NCI-H2029 (cell line): ENCODE results near the gene TBC1D23.
"Not testable (repeated sequence)": the region's sequence is repeated elsewhere in the genome, so short reads cannot be mapped to it uniquely, and the experiment has no call there.

ENCODE experiments used
- DNase-seq: peaks from one replicate; lab custom pipeline; 2025; lab: John Stamatoyannopoulos, UW

TBC1D23 gene

DNA sequence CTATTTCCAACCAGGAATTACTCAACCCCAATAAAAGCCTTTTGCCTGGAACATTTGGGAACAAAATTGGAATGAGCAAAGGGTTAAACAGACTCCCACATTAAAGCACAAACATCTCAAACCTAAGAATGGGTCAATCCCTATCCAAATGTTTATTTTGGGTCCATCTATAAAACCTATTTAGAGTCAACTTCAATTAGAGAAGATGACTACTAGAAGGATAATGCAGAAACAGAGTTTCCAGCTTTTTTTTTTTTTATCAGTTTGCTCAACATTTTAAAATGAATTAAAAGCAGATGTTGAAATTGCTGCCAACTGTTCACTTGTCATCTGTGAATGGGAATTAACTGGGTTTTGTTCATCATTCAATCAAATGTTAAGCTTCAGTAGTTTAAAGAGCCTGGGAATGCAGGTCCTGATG lies 4.1 kb upstream of the TBC1D23 start:
- DNase-seq: no peak

DNA sequence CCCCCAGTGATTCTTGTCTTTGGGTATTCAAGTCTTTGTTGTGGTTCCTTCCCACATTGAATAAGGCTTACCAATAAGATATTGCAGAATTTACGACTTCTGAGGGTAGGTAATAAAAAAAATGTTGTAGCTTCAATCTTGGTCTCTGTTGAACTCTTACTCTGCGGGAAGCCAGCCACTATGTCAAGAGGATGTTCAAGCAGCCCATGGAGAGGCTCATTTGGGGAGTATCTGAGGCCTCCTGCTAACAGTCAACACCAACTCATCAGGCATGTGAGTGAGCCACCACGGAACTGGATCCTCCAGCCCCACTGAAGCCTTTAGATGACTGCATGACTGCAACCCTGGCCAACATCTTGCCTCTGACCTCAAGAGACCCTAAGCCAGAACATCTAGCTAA lies 3.2 kb upstream of the TBC1D23 start:
- no peak for DNase-seq

- DNase-seq: peak; percentile 9
Observed at GRCh38 chr3:100260081-100260684, 609 bp upstream of the TBC1D23 start.

- no peak for DNase-seq
Observed at GRCh38 chr3:100261485-100261903, 702 bp downstream of the TBC1D23 start.

- DNase-seq: not testable (repeated sequence)
Observed at GRCh38 chr3:100262925-100263324, 2.1 kb downstream of the TBC1D23 start.

DNA sequence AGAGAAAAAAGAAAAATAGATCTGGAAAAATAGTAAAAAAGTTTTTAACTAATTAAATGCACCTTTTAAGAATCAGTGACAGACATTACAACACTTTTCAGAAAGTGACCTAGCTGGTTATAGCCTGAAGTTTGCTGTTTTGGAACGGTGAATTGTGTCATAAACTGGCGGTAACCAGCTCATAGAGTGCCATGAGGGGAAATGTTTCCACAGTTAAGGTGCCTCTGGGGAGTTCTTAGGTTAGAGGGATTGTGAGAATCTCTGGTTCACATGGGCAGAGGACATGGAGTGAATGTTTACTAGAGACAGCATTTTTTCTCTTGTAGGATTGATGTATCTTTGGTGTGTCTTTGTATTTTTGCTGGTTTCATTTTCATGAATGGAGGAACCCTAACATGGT lies 2.8 kb downstream of the TBC1D23 start:
- no peak for DNase-seq

DNA sequence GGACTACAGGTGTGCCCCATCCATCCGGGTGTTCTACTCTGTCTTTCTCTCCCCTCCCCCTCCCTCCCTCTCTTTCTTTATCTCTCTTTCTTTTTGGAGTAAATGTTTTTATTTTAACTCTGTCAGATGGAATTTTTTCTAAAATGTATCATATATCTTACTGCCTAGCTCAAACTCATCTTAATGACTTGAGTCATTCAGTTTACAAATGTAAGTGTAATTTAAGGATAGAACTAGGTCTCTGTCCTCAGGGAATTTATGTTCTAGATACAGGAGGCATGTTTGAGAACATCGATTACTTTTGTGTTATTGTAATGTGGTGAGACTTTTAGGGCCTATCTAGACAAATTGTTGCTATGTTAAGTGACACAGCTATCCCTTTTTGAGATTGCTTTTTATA lies 3.5 kb downstream of the TBC1D23 start:
- no peak for DNase-seq

DNA sequence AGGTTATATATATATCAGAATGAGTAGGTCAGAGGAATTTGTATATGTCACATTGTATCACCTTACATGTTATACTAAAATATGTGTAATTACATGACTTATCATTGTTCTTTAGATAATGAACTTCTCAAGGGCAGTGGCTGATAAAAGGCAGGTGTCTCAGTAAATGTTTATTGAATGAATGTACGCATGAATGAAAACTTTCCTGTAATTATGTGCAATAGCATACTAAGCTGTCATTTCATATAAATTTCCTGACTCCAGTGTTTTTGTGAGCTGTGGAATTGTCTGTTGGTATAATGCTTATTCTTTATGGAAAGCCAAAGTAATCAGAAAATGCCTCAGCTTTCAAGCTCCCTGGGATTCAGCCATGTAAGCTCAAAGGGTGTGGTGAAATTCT lies 4.2 kb downstream of the TBC1D23 start:
- no peak for DNase-seq

GRCh38 chr3:100266531-100266930 lies 5.7 kb downstream of the TBC1D23 start:
- DNase-seq: no peak

- DNase-seq: no peak
Observed at GRCh38 chr3:100268156-100268555, 7.4 kb downstream of the TBC1D23 start.

DNA sequence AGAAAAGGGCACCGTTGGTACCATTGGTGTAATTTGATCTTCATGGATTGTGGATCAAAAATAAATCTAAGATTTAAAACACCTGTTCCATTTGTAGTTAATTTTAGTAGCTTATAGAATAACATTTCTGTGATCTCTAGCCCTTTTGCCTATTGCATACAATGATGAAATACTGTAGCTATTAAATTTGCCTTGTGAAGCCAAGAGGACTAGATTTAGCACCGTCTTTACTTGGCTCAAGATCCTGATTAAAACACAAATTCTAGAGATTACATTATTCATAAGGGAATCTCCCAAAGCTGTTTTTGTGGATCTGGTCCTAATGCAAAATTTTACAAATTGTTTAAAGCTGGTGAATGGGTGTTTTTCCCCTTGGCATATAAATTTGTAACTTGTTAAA lies 8.2 kb downstream of the TBC1D23 start:
- no peak for DNase-seq

DNA sequence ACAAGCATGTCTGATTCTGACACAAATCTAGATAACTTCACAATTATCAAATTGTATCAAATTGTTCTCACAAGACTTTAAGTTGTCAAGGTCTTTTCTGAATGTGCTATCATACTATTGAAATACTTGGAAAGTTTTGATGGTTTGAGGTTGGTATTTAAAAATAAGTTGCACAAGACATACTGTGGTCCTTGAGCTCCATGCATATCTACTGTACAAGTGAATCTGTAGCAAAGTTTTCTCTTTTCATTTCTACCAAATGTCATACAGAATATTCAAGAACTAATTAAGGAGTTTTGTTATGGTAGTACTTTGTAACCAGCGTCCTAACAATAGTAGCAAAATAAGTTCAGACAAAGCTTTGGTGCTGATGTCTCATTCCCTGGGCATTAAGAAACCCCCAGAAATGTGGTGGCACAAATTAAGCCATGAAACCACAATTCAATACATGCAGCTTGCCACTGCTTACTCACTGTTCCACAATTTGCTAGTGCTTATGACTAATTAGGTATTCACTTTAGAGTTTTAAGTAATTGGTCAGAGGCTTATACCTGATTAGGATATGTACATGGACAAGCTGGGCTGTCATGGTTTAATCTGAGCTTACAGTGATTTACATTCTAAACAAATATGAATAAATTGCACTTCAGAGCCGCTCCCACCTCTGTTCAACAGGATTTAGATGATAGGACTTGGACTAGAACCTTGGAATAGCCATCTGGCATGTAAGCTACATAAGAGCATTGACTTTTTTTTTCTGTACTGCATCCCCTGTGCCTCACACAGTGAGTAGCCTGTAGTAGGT lies 8.8 kb downstream of the TBC1D23 start:
- no peak for DNase-seq

GRCh38 chr3:100270215-100270583 lies 9.4 kb downstream of the TBC1D23 start:
- no peak for DNase-seq

- DNase-seq: no peak
Observed at GRCh38 chr3:100271522-100271921, 10.7 kb downstream of the TBC1D23 start.

DNA sequence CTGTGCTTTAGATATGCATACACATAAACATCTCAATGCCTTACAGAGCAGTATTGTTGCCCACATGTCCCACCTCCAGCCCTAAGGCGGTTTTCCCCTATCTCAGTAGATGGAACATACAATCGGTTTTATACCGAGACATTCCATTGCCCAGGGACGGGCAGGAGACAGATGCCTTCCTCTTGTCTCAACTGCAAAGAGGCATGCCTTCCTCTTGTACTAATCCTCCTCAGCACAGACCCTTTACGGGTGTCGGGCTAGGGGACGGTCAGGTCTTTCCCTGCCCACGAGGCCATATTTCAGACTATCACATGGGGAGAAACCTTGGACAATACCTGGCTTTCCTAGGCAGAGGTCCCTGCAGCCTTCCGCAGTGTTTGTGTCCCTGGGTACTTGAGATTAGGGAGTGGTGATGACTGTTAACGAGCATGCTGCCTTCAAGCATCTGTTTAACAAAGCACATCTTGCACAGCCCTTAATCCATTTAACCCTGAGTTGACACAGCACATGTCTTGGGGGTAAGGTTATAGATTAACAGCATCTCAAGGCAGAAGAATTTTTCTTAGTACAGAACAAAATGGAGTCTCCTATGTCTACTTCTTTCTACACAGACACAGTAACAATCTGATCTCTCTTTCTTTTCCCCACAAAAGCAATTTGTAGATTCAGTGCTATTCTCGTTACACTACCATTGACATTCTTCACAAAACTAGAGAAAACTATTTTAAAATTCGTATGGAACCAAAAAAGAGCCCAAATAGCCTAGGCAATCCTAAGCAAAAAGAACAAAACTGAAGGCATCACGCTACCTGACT lies 12.2 kb downstream of the TBC1D23 start:
- not testable (repeated sequence) for DNase-seq

GRCh38 chr3:100274361-100274760 lies 13.6 kb downstream of the TBC1D23 start:
- no peak for DNase-seq

- peak; percentile 7 for DNase-seq
Observed at GRCh38 chr3:100277255-100277800, 16.5 kb downstream of the TBC1D23 start.

- no peak for DNase-seq
Observed at GRCh38 chr3:100278910-100279309, 18.1 kb downstream of the TBC1D23 start.

GRCh38 chr3:100288288-100288894 lies 27.6 kb downstream of the TBC1D23 start:
- DNase-seq: no peak

DNA sequence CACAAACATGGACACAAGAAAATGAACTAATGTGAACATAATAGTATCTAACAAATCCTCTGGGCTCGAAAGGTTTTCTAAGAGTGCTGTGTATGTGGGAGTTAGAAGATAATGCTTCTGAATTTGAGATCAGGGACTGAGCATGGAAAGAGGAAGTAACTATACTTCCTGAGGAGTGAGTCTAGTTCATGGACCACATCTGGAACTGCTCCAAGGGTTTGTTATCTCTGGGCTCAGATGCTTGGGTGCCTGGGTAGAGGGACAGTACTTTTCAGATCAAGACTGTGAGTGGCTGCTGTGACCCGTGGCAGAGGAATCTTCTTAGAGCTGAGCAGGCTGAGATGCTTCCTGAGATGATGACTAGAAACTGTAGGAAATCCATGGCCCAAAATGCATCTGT lies 28.5 kb downstream of the TBC1D23 start:
- no peak for DNase-seq

DNA sequence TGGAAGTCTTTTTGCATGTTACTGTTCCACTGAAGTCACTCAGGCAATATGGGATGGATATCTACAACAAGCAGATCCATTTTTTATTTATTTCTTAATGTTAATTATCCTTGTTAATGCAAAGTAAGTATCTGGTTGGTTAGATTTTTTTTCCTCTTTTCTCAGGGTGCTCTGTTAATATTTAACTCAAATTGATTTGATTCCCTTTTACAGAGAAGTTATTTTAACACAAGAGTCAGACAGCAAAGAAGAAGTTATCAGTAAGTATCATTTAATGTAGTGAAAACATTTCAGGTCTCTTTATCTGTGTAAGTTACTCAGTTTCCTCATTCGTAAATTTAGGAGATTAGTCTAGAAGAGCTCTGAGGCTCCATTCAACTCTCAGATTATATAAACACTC lies 34.3 kb downstream of the TBC1D23 start:
- no peak for DNase-seq

DNA sequence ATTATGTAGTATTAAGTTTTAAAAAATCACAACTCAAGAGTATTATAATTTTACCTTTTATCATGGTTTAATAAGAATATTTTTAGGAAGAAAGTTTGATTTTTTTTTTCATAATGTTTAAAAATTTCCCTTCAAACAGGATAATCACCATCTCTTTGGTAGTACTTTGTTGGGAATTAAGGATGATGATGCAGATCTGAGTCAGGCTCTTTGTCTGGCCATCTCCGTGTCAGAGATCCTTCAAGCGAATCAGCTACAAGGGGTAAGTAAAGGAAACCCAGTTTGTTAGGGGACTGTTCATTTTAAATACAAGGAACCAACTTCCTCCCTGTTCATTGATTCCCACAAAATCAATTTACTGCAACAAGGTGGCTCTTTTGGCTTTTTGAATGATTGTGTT lies 37.0 kb downstream of the TBC1D23 start:
- no peak for DNase-seq
